Inflammatory macrophage treated with lipopolysaccharide for 4 hours (primary cell): ENCODE measurements around the gene LRMDA.
"Not testable (repeated sequence)": the region's sequence is repeated elsewhere in the genome, so short reads cannot be mapped to it uniquely, and the experiment has no call there.

Source experiments
- DNase-seq: peaks from one replicate; pipeline ENCODE4 v3.0.0-alpha.2; 2020

The LRMDA gene

DNA sequence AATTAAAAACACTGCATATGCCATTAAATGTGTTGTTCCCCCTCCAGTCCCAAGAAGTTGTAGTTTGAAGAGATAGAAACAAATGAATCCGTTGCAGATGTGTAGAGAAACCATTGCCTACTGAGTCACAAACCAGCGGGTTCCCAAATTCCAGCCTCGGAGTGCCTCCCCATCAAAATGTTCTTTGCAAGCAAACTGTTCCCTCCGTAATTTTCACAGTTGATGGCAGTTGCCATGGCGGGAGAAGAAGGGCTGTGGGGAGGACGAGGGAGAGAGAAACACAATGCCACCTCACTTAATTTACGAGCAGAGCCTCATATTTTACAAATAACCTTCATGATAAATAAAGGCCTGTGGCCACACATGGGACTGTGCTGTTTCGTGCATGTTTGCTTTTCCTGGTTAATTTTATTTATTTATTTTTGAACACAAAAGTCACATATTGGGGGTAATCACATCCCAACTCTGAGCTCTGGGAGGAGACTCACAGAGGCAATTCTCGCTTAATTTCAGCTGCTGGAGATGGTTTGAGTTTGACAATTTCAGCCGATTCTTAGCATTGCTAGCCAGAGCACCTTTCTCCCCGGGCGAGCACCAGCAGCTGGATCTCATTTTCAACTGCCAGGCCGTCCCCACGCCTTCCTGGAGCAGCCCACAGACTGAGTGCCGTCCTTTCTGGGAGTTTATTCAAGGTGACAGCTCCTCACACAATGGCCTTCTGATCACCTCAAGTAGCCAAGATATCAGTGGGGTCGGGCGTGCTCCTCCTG, 1122.0 kb downstream of the LRMDA start:
- no peak for DNase-seq

GRCh38 chr10:76554033-76554408, 1122.6 kb downstream of the LRMDA start:
- DNase-seq, result no peak

GRCh38 chr10:76554478-76554877, 1123.1 kb downstream of the LRMDA start:
- DNase-seq, result no peak

DNA sequence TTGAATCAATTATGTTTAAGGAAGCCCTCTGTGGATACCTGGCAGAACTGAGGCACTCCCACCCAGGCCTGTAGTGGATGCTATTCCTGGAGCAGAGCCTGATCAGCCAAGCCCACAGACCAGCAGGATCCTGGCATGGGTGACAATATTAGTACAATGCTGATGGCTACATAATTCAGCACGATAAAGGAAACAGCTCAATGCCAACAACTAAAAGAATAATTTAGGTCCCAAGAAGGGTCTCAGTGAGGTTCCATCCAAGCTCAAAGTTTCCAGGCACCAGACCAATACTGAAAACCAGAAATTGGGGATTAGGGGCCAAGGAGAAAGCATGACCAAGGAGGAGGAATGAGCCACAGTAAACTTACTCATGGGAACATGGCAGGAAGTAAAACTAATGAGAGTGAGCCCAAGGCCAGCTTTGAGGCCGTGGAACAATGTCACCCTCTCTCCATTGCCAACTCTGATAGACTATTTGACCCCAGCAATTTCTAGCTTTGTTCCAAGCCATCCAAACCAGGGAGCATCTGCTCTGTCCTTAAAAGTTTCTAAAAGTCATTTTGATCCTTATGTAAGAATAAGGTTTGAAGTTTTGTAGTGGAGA, 1123.7 kb downstream of the LRMDA start:
- DNase-seq, result no peak

DNA sequence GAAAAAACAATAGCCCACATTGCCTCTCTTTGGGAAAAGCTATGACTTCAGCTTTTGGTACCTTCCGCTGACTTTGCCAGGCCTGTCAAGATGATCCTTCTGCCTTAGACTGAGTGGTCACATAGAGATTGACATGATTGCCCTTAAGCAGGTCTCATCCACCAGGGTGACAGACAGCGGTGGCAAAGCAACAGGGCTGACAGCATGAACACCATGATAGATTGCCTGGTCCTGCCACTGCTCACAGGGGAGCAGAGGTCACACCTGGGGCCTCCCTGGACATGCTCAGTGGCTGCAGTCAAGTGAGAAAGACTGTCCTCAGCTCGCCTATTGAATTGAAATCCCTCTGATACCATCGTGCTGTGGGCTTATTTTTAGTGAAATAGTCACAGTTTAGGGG, 1125.9 kb downstream of the LRMDA start:
- no peak for DNase-seq

DNA sequence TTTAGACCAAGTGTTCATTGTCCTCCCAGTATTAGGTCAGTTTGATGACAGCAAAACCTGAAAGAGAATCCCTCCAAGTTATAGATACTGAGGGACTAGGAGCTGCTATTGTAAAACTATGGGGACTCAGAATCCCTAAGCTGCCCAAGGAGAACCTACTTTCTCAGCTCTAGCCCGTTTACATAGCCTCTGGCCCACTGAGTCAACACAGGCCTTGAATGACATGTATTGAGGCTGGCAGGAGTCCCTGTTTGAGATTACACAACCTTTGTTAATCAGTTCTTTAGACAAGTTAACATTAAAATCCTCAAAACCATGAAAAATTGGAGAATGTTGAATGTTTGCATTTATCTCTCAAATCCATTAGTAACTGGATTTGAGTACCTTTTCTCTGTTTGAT, 1127.2 kb downstream of the LRMDA start:
- DNase-seq, result no peak

DNA sequence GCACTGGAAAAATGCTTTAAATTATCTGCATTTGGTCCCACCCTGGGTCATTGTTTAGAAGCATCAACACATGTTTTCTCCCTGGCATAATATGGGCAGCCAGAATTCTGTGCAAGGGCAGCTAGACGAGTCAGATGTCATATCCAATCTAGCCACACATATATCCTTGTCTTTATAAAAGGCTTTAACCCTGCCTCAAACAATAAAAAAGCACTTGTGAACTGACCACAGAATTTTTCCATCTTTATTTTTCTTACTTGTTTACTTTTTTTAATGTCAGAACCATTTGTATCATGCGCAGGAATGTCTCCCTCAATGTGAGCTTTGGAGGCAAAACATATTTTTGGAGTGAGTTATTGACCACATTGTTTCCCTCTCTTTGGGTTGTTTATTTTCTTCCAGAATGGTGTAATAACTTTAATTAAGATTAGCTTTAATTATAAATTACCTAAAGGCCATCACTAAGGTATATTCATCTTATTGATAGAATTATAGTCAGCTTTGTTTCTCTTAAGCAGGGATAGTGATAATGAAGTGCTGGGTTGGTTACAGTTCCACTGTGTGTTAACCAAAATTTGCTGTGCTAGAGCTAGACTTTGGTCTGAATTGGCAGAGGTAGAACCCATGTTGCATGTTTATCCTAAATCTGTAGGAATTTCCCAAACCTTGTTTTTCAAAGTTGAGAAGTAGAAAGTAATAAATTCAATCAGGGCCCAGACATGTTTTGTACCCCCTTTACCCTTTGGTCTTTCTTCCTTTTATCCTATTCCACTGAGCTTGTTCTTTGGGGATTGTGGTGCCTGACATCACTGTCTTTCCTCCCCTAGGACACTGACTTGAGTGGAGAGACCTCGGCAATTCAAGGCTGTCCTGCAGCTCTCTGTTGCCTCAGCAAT, 1127.8 kb downstream of the LRMDA start:
- DNase-seq, result no peak

GRCh38 chr10:76559892-76560220, 1128.4 kb downstream of the LRMDA start:
- no peak for DNase-seq

DNA sequence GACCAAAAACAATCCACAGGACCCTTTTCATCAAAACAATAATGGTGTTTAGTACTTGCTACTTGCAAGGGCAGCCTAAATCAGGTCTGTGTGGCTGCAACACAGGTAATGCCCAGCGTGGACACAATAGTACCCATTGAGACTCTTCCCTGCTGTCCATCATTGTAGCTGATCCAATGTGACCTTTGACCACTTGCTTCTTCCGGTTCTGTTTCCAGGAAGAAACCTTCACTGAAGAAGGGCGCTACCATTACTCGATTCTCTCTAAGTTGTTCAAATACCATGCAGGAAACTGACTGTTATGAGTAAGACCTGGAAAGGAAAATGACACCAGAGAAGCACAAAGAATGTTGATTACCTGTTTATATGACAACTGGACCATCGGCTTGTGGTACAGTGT, 1128.9 kb downstream of the LRMDA start:
- DNase-seq, result no peak

GRCh38 chr10:76563286-76563685, 1131.9 kb downstream of the LRMDA start:
- no peak for DNase-seq

DNA sequence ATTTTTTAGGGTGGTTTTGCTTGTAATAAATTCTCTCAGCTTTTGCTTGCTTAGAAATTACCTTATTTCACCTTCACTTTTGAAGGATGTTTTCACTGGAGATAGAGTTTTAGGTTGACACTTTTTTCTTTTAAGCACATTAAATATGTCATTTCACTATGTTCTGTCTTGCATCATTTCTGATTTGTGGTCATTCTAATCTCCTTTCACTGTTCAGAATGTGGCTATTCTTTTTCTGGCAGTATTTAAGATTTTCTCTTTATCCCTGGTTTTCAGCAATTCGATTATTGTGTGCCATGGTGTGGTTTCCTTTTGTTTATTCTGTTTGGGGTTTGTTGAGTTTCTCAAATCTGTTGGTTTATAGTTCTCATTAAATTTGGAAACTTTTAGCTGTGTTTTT, 1140.6 kb downstream of the LRMDA start:
- no peak for DNase-seq

DNA sequence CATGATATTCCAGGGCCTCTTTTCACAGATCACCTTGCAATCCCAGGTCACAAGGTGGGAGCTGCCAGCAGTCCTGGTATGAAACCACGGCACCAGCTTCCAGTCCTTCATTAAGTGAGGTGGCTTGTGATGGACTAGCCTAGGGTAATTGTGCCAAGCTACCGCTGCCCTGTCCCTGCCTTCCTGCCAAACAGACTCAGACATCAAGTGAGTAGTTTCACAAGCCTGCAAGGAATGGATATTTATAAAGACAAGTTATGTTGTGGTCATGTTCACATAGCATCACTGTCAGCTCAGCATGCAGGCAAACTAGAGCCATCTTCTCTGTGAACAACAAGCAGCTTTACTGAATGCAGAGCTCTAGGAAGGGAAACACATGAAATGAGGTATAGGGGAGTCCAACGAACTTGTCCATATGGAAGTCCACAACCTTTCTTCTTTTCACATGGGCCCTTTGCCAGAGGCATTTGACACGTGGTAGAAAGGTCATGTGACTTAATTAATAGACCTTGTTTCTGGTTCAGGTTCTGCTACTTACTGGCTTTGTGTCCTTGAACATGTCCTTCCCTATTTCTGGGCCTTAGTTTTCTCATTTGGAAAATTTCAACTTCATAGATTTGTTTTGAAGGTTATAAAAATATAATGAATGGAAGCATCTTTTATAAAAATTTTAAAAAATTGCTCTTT, 1145.0 kb downstream of the LRMDA start:
- no peak for DNase-seq

- no peak for DNase-seq
These were observed 1146.0 kb downstream of the LRMDA start for GRCh38 chr10:76577455-76577854.

GRCh38 chr10:76581506-76582256, 1150.3 kb downstream of the LRMDA start:
- no peak for DNase-seq

DNA sequence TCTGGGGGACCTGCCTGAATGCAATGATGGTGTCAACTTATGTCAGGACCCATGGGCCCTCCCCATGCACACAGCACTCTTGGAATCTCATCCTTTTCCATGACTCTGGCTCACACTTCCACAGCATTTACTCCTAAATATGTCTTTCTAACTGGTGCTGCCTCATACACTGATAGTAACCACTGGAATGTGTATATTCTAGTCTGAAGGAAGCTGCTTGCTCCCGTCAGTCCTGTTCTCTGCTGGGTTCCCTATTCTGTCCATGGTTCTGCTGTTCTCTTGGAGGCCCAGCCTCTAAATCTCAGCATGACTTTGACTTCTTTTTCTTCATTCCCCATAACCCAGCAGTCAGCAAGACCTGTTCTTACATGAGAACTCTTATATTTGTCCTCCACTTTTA, 1151.1 kb downstream of the LRMDA start:
- DNase-seq, result no peak

GRCh38 chr10:76583711-76584161, 1152.3 kb downstream of the LRMDA start:
- DNase-seq, result no peak

- DNase-seq, result not testable (repeated sequence)
These were observed 1153.0 kb downstream of the LRMDA start for GRCh38 chr10:76584466-76584865.
